ENCODE results near the gene AREL1.

AREL1 gene

DNA sequence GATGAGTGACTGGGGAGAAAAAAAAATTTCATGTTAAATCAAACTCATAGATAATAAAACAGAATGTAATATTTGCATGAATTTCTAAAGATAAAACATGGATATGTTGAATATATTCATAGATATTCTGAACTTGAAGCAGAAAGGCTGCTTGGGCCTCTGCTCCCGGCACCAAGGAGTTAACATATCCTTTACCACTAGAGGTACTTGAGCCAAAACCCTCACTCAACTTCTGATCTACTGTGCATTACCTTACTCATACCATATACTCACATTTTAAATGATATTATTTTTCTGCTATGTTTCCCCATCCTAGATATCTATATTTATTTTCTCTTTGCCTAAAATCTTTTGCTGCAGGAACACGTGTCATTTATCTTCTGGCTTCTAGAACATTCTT lies 14.9 kb downstream of the AREL1 start:
- no peak for DNase-seq

DNA sequence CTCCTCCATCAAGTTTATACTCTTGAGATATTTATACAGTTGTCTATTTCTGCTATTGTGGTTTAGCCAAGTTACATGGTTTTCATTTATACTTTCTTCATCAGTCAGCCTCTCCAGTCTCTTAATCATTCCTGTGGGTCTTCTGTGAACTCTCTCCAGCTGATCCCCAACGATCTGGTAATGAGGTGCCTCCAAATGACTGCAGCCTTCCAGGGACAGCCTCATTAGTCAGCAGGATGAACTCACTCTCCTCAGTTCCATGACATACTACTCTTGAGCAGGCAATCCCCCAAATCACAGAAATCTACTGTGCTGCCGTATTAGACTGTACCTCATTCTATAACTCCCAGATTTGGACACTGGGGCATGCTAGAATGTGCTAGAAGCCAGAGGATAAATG lies 15.3 kb downstream of the AREL1 start:
- DNase-seq: no peak

DNA sequence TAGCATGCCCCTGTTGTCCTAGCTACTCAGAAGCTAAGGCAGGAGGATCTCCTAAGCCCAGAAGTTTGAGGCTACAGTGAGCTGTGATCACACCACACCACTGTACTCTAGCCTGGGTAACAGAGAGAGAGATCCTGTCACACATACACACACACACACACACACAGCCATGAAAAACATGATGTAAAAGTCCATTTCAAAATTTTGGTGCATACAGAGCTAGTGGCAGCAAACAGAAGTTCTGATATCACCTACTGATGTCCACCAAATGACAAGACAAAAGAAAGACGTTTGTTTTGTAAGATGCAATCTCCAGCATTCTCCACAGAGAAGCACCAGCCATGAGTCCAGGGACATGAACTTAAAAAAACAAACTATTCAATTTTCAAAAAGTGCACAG lies 15.9 kb downstream of the AREL1 start:
- no peak for DNase-seq

DNA sequence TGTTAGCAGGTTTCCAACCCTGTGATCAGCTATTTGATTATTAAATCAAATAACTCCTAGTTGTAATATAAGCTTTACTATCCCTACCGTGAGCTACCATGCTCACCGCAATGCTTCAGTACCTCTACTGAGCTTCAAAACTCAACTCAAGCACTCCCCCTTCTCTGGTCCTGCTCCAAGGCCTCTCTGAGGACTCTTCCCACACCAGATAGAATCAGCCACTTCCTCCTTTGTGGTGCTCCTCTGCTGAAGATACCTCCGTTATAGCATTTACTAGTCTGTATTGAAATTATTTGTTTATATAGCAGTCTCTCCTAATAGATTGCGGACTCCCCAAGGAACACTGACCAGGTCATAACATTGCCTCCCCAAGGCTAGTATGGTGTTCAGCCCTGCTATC lies 17.5 kb downstream of the AREL1 start:
- no peak for DNase-seq

DNA sequence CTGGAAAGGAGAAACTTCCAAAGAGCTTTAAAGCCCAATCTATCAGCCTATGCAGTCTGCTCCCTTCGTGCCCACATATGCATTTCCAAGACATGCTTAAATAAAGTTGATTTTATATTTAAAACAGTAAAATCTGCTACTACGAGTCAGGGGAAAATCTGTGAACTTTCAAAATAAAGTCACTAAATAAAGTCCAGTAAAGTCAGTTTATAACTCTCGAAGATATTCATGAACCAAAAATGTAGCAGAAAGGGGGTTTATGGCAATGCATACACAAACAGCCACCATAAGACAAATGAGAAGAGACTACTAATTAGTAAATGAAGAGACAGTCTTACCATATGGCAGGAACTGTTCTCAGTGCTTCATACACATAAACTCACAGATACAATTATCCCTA lies 19.7 kb downstream of the AREL1 start:
- DNase-seq: no peak

DNA sequence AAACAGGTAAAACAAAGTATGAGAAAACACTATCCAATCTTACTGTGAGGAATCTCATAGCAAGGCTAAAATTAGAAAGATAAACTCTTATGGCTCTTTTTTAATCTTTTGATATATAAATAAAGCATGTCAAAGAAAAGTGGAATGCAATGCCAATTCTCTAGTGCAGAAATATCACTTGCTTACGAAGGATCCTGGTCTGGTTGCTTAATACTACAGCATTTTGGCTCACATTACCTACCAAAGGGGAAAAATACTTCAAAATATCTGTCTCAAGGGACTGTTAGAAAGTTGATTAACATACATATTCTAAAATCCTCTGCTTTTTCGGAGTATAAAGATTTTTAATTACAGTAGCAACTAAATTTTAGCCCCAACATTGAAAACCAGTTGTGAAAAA lies 21.4 kb downstream of the AREL1 start:
- DNase-seq: no peak

DNA sequence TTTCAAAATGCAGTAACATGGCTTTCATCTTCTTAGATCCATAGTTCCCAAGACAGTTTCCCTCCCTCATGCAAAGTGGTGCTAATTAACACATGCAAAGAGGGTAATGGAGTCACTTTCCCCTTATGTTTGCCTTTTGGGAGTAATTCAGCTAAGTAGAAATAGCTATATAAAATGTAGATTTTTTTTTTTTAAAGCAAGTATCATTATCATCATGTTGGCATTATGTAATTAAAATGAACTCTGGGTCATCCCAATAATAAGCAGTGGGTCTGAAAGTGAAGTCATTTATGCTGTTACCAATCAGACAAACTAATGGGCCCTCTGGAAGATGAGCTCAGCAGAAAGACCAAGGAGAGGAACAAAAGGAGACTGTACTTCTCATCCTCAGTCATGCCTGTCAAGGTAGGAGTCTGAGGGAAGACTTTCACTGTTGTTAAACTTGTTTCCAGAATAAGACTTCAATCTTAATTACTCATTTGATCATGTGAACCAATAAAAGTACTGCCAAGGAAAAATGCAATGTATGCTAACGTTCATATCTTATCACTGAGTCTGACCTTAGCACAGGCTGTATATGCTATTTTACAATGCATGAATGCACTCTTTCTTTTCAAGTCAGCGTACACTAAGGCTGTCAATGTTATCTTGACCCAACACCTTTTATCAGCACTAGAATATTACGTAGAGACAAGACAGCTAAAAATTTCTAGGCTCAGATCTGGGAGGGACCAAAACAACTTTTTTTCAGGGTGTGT lies 26.8 kb downstream of the AREL1 start:
- no peak for DNase-seq

DNA sequence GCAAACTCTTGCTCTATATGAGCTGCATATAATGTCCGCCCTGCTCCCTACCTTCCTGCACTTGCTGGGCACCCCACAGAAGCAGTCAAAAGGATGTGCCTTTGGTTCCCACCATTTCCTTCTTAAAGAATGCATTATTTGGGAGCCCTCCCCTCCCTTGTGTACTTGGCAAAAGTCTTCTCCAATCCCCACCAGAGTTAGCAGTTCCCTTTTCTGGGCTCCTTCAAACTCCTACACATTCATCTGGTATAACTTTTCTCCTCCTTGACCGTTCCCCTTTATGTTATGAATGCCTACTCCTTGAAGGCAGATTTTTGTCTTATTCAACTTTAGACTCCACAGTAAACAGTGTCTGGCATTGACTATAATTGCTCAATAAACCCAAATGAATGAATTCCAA lies 27.8 kb downstream of the AREL1 start:
- no peak for DNase-seq

DNA sequence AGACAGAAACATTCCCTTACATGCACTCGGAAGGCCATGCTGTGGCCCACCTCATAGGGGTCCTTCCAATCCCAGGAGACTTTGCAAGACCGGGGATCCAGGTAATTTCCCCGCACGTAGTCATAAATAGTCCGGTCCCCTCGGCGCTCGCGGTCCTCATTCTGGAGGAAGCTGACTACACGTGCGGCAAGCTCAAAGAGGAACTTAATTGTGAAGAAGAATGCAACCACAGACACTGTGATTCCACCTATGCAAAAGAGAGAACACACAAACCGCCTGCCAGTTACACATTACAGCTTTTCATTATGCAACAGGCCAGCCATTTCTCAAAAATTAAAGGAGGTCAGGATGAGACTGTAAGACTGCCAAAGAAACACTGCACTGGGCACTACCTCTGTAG lies 28.4 kb downstream of the AREL1 start:
- DNase-seq: no peak

DNA sequence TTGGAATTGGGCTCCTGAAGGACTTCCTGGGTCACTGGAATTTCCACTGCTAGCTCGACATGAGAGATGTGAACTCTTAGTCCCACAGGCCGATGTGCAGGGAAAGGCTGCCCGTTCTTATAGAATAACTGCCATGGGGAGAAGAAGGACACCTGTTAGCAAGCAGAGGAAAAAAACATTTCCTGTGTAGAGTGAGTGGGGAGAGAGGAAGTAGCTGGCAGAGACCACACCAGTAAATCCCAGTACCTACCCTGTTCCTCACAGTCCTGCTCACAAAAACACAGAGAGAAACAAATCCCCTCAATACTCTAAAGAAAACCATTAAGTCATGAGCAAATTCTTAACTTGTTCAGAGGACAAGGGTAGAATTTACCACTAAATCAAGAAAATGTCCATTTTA lies 29.5 kb downstream of the AREL1 start:
- no peak for DNase-seq

DNA sequence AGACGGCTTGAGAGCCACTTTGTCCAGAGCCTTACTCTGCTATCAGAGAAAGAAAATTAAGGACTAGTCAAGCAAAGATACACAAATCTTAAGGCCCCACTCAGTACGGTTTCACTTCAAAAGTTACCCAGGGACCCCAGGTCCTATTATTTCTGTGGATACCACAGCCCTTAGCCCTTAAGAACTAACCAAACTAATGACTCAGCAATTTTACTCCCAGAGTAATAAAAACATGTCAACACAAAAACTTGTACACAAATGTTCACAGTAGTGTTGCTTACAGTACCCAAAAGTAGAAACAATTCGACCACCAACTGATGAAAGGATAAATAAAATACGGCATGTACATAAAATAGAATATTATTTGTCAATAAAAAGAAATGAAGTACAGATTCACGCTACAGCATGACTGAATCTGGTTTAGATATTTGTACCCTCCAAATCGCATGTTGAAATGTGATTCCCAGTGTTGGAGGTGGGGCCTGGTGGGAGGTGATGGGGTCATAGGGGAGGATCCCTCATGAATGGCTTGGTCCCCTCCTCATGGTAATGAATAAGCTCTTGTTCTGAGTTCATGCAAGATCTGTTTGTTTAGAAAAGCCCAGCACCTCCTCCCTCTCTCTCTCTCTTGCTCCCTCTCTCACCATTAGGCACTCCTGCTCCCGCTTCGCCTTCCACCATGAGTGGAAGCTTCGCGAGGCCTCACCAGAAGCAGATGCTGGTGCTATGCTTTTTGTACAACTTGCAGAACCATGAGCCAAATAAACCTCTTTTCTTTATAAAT lies 30.5 kb downstream of the AREL1 start:
- no peak for DNase-seq

DNA sequence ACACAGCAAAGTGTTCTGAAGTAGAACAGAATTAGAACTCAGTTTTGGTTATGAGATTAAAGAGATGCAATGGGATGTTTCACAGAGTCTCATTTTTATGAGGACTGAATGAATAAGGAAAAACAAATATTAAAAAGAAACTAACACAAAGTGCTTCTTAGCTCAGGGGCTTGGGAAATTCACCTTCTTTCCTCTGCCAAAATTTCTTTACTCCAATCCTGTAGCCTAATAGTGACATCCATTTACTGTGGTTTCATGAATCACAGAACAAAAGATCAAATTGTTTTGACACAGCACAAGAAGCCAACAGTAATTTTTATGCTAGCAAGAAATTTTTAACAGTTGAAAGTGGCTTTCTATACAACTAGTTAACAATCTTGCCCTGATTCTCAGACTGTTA lies 37.7 kb downstream of the AREL1 start:
- no peak for DNase-seq

DNA sequence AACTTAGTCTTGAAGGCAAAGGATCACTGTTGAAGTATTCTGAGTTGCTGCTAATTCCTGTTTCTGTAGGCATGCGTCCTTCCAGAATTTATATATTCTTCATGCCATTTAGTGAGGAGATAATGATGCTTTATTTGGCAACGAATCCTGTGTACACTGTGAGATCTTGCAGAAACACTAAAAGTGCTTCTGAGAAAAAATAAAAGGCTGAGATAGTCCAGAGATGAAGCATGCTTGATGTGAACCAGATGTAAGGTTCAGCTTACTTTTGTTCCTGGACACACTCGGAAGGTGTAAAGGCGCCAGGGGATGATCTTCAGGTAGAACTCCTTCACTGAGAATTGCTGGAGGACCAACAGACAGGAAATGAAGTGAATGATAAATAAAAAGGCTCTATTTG lies 39.1 kb downstream of the AREL1 start:
- DNase-seq: no peak

DNA sequence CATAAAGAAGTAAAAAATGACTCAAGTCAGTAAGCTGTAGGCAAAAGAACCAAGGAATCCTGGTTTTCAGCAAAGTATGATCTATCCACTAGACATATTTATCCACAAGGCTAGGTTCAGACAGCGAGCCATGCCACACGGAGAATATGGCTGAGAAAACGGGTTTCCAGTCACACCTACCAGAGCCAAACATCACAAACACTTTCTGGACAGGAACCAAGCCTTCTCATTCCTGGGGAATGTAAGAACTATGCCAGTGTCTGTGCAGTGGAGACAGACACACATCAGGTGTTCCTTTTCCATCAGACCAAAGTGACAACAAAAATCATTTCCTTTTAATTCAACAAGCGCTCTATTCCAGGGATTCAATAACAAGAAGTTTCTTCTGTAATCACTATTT lies 41.1 kb downstream of the AREL1 start:
- DNase-seq: no peak

DNA sequence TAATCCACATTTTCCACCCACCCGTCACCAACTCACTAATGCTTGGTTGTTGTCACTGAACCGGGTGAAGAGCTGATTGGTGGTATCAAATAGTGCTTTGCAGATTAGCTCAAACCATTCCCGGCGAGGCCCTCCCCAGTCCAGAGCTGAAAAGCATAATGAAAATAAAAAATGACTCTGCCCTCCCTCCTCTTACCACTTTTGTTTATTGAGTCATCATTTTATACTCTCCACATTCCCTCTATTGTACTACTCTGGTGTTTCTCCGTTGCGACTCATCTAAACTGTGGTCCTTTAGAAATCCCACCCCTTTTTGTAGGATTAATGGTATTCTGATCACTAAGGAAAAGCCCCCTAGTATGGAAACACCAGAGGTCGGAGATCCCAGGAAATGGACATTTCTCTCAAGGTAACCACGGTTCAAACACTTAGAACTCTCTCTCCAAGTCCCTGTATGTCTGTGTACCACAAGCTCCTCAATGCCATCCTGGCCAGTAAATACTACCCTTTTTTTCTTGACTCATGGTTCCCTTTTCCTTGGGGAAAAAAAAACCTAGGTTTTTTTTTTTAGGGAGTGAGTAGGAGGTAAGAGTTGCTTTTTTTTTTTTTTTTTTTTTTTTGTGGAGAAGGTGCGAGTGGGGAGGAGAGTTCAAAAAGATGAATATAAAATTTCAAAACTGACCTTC lies 42.0 kb downstream of the AREL1 start:
- DNase-seq: no peak

DNA sequence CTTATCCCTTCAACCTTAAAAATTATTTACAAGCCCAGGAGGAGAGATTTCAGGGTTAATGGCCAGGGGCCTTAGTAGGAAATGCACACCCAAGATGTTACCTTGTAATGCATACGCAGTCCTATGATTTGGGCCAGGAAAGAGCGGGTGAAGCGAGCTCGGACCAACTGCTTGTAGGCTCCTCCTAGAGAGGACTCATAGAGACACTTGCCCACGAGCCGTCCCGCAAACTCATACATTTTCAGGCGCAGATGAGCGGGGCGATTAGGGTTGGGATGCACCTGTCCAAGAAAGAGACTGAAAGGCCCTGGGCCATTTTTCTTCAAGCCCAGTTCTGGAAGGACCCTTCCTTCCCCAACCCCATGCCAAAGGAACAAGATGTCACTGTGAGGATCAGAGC lies 43.0 kb downstream of the AREL1 start:
- no peak for DNase-seq

DNA sequence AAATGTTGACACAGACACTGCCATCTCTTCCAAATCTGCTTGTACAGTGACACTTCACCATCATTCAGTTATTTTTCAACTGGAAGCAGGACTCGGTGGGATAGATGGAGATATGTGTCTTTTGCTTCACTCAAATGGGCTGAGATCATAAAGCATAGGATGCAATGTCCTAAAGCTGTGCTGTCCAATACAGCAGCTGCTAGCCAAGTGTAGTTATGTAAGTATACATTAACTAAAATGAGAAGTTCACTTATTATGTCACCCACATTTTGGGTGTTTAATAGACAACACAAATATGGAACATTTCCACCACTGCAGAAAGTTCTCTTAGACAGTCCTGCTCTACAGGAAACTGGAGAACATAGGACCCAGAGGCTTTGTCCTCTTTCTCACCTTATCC lies 43.6 kb downstream of the AREL1 start:
- DNase-seq: no peak

DNA sequence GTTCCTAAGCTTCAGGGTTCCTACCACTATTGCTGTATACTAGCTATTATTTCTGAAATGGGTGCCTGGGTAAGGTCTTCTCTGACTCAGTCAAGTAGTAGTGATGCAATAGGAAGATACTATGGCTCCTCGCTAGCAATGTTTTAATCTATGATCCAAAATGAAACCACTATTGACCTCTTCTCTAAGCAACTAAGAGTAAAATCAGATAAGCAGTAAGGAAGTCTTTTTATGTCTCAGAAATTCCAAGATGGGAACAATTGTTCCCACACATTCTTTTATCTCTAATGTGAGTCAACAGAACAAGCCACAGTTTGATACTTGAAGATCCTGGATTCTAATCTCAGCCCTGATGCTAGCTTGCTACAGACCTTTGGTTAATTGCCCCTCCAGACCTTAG lies 45.1 kb downstream of the AREL1 start:
- no peak for DNase-seq

DNA sequence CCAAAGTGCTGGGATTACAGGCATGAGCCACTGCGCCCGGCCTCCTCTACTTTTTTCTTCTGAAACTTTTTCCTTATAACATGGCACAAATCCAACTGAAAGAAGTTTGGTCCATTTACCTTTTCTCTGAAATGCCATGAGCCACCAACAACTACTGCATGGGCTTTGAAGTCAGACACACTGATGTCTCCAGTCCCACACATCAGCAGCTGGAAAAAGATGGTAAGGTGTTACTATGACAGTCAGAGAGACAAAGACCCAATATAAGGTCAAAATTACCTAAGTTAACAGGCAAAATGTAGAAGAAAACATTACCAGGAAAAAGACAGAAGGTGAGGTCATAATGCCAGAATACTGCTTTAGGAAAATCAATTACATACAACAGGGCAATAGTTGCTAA lies 48.2 kb downstream of the AREL1 start:
- DNase-seq: no peak

DNA sequence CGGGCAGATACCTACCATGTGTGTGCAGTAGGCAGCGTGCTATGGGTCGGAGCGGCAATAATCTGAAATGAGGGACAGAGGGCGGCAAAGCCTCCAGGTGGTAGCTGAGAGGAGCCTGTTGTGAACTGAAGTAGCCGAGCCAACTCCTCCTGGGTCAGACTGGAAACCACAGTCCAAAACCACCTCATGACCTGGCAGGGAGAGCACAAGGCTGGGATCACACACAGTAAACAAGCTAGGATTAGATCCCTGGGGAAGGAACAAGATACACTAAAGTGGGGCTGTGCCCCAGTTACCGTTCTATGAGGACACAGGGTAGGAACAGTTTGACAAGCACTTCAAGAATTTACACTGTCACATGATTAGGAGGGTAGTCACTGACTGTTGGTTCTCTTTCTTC lies 49.0 kb downstream of the AREL1 start:
- DNase-seq: no peak

DNA sequence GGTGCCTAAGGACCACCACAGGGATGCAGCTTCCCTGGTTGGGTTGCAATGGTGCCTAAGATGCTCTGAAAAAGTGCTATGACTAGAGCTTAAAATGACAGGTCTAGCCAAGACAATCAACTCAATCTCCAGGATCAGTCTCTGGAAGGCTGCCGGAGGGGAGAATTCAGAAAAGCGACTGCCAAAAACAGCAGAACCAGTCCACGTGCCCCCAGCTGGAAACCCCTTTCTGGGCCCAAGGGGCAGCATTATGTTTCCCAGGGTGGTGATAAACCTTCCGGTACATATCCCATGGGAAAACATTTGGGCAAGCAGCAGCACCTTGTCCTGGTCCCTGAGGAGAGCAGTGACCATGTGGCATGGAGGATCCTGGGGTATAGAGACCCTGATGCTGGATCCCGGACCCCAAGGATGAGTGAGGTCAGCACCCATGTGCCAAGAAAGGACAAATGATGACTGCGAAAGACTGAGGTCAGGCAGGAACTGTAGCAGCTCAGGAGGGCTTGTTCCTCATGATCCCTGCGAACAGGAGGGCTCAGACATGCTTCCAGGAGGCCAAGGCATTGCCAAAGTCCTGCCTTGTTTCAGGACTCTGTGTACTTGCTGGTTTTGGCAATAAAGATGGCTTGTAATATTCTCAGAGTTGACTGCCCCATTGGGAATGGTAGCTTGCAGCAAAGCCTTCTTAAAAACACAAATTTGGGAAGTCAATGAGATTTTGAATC lies 51.0 kb downstream of the AREL1 start:
- no peak for DNase-seq

DNA sequence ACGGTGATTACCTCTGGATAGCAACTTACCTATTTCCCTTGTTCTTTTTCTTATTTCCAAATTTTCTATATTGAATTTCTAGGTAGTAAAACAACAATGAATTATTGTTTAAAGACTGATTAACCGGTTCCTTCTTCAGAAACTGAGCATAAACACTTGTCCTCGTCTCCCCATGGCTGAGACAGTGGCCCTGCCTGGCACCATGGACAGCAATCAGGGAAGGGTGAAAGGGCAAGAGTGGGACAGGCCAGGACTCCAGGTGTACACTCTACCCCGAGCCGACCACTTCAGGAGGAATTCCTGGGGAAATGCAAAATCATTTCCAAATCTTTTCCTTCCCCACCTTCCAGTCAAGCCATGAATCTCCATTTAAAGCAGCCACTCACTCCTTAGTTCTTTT lies 52.0 kb downstream of the AREL1 start:
- DNase-seq: no peak

DNA sequence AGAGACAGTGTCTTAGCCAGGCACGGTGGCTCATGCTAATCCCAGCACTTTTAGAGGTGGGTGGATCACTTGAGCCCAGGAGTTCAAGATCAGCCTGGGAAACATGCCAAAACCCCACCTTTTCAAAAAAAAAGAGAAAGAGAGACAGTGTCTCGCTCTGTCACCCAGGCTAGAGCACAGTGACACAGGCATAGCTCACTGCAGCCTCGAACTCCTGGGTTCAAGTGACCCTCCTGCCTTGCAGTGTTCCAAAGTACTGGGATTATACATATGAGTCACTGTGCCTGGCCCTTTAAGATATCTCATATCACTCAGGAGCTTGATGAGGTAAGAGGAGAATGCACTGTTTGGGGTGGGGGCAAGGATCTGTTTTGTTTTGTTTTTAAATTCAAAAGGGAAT lies 52.7 kb downstream of the AREL1 start:
- no peak for DNase-seq
